ENCODE data around the gene TMEM37. TPM values are rescaled to one million over a fixed set of nuclear protein-coding genes. Genes with fewer than 3 reads are reported as not detected.

TMEM37 gene
- total RNA-seq, 1 experiment from 2014 or later, result 4.2 TPM

DNA sequence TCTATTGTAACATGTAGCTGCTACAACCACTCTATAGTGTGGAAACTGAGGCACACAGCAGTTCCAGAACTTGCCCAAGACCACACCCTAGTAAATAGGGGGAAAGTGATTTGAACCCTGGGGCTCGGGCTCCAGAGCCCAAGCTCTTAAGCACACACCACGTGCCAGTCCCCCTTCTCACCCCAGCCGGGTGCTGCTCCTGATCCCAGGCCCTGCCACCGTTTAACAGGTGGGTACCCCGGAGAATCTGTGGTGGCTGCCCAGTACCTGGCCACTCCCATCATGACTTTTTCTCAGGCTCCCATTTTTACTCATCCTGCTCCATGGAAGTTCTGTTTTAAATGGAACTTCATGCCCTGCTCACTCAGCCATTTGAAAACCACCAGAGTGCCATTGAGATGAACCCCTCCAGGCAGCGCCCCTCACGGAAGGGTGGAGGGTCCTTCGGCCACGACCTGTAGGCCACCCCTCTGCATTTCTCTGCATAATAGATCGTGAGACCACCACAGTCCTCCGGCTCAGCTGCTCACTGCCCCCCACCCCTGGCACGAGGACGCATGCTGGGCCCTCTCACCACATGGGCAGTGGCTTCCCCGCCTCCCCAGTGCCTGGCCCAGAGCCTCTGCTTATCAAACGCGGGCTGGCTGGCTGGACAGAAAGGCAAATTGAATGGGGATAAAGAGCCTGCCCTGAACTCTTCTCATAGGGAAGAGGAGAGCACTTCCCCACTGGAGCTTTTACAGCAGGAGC is 42.1 kb downstream of the TMEM37 start:
- H3K9me3 ChIP-seq (ENCODE audit: control insufficient read depth, low read depth, low read length), result no peaks in the 10 kb centered on the region
- Mint-ChIP-seq H3K27ac (peak overlapping the region in 1 of 3 experiments; percentile 35; a peak in 1 of 7 replicates), H3K4me1 (peaks cover 19 to 37% of the 10 kb centered on the region in 2 experiments), H3K4me3 (peak overlapping the region in 1 of 2 experiments; percentile 29; a peak in 1 of 5 replicates), H3K9me3 (no peaks in the 10 kb centered on the region; a peak in 1 of 5 replicates), H3K36me3 (ENCODE audit: insufficient read depth in 1 of 3, low read depth in 3 of 3) (no peaks in the 10 kb centered on the region), H3K27me3 (ENCODE audit: low read depth) (peaks cover 6% of the 10 kb centered on the region)
- no peak overlapping the region for H3K23ac ChIP-seq (ENCODE audit: insufficient read length, low read depth, low read length)
- no peak overlapping the region for H3K18ac ChIP-seq (ENCODE audit: insufficient read length, low read depth, low read length)
- no peak overlapping the region for H3K9ac ChIP-seq (ENCODE audit: extremely low read depth, insufficient read length, low read length)
- no peak overlapping the region for H2AFZ ChIP-seq (ENCODE audit: low read length)
- H3K79me1 ChIP-seq (ENCODE audit: insufficient read depth, low read depth, low read length, poor library complexity, severe bottlenecking), result no peaks in the 10 kb centered on the region
- no peak overlapping the region for H4K8ac ChIP-seq (replicated peaks; ENCODE audit: insufficient read length, low read depth, low read length)
- no peak overlapping the region for H3K4ac ChIP-seq (ENCODE audit: low read depth, low read length)
- H3K56ac ChIP-seq (ENCODE audit: insufficient read length, low read depth, low read length), result no peak overlapping the region
- H3K4me2 ChIP-seq (ENCODE audit: insufficient read depth, insufficient read length, low read length), result no peak overlapping the region
- H2BK12ac ChIP-seq (ENCODE audit: insufficient read length, low read depth, low read length), result no peak overlapping the region
- H2BK15ac ChIP-seq (ENCODE audit: low read depth, low read length), result no peak overlapping the region
- no peaks in the 10 kb centered on the region for H3K27me3 ChIP-seq (ENCODE audit: insufficient read depth, low read length)
- no peaks in the 10 kb centered on the region for H3K79me2 ChIP-seq (ENCODE audit: insufficient read depth, low read length)
- no peak for DNase-seq
- H4K91ac ChIP-seq (ENCODE audit: insufficient read length, low read depth, low read length), result no peak overlapping the region
- no peak overlapping the region for H2BK5ac ChIP-seq (ENCODE audit: insufficient read length, low read length)
- H3K27ac ChIP-seq (ENCODE audit: insufficient read length, low read depth, low read length), result no peak overlapping the region
- TF ChIP-seq, protein P1, sequence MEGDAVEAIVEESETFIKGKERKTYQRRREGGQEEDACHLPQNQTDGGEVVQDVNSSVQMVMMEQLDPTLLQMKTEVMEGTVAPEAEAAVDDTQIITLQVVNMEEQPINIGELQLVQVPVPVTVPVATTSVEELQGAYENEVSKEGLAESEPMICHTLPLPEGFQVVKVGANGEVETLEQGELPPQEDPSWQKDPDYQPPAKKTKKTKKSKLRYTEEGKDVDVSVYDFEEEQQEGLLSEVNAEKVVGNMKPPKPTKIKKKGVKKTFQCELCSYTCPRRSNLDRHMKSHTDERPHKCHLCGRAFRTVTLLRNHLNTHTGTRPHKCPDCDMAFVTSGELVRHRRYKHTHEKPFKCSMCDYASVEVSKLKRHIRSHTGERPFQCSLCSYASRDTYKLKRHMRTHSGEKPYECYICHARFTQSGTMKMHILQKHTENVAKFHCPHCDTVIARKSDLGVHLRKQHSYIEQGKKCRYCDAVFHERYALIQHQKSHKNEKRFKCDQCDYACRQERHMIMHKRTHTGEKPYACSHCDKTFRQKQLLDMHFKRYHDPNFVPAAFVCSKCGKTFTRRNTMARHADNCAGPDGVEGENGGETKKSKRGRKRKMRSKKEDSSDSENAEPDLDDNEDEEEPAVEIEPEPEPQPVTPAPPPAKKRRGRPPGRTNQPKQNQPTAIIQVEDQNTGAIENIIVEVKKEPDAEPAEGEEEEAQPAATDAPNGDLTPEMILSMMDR (conservative IDR thresholded peaks at IDR 0.05), result no peak
- no peak overlapping the region for H4K5ac ChIP-seq (ENCODE audit: insufficient read length, low read depth, low read length)
- no peak overlapping the region for H3K14ac ChIP-seq (ENCODE audit: insufficient read depth, low read length)
- H2BK20ac ChIP-seq (ENCODE audit: low read depth, low read length, poor library complexity, severe bottlenecking), result no peak overlapping the region
- no peak overlapping the region for H2BK120ac ChIP-seq (ENCODE audit: low read depth, low read length, poor library complexity, severe bottlenecking)
- no peak overlapping the region for H3T11ph ChIP-seq (ENCODE audit: low read length)
- WGBS (ENCODE audit: extremely low coverage, insufficient read length, low lambda C conversion rate), result no CpG with 5 or more reads among the region's 16 CpGs
- H4K20me1 ChIP-seq (ENCODE audit: control insufficient read depth, insufficient read depth, insufficient read length), result no peaks in the 10 kb centered on the region
- no peak overlapping the region for H2AK5ac ChIP-seq (ENCODE audit: insufficient read length, low read length)
- H3K23me2 ChIP-seq (ENCODE audit: insufficient read length, low read depth, low read length, poor library complexity, severe bottlenecking), result no peaks in the 10 kb centered on the region
- no peaks in the 10 kb centered on the region for H3K4me1 ChIP-seq (ENCODE audit: insufficient read depth, low read length)
